ENCODE measurements around the gene PTPRK.

PTPRK gene

DNA sequence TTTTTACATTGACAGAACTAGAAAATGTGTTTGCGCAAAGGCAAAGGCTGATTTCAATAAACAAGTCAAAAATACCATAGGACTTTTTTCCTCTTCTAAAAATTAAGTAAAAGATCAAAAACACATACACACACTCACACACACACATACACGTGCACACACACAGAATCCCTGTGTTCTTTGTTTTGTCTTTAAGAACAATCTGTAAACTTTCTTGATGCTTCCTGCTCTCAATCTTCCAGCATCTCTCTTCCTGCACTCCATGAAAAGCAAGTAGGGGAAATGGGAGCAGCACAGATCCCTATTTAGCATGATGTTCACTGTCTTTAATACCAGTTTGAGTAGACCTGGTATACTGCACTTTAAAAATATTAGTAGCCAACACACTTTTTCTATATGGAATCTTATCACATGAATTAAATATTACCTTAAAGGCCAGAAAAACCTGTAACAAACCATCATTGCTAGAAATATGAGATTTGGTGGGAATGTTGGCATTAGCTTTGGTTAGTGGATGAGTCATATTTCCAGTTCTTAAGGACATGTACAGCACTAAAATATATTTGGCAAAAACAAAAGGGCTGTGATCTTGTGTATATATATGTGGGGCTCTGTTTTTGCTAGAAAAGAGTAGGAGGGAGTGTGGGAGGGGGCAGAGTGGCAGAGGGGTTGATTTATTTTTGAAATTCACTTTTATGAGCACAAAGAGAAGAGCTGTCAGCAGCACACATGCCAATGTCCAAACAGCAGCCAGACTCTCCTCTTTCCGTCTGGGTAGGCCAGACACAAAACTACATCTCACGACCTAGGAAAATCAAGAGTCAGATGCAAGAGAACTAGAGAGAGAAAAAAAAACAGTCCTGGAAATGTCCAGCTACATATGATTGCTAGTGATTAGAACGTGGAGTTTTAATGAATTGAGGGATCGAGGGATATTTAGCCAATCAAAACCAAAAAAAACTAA lies 4.6 kb downstream of the PTPRK start:
- DNase-seq: no peak

DNA sequence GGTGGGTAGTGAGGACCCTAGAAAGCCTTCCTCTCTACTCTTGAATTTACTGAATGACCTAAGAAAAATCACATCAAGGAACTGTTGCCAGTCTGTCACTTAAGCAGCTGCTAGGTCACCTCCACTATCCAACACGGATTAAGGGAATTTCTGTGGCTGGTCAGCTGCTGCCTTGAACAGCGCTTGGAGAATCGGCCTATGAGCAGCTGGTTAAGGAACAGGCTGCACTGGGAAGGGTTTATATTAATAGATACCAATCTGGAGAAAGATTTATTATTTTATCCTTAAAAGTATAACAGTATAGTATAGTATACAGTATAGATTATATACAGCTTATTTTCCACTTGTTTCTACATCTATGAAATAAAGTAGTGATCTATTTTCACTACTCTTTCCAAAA lies 6.5 kb downstream of the PTPRK start:
- DNase-seq: no peak

DNA sequence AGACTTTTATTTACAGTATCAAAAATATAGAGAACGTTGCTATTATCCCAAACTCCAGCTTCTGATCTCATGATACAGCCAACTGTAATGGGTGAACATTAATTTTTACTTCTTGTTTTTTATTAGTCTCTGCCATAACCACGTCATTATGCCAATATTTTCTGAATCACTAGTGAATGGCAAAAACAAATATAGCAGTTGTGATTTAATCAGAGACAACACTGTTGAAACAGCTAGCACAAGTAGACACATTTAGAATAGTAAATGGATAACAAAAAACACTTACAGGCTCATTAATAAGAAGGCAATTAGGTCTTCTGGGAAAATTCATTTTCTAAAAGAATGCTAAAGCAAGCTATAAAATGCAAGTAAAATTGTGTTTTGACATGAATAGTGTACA lies 8.1 kb downstream of the PTPRK start:
- no peak for DNase-seq

DNA sequence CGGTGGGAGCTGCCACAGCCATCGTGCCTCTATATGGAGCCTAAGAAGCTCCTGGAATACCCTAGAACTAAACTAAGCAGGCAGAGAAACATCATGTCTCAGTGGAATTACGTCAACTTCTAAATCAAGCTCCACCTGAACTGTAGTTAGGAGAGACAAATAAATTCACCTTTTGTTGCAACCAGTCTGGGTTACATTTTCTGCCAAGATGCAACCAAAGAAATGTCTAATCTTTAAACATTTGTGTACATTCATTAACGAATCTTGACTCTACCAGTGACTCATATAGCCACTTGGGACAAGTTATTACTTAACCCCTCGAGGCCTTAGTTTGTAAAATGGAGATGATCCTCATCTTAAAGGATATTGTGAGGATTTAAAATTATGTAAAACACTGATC lies 8.9 kb downstream of the PTPRK start:
- DNase-seq: no peak

DNA sequence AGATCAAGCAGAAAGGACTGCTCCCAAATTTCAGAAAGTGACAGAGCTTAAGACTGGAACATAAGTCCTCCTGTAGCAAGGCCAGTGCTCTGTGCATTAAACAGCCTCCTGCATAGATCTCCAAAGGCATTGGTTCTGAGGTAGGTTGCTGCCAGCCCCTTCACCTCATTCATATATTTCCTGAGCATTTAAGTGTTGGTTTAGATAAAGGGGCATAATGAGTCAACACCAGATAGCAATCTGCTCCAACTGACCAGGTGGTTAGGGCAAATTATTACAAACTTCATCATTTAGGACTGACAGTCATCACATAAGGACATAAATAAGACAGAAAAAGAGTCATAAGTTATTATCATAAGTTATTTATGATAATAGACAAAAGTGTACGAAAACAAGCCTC lies 10.7 kb downstream of the PTPRK start:
- no peak for DNase-seq

DNA sequence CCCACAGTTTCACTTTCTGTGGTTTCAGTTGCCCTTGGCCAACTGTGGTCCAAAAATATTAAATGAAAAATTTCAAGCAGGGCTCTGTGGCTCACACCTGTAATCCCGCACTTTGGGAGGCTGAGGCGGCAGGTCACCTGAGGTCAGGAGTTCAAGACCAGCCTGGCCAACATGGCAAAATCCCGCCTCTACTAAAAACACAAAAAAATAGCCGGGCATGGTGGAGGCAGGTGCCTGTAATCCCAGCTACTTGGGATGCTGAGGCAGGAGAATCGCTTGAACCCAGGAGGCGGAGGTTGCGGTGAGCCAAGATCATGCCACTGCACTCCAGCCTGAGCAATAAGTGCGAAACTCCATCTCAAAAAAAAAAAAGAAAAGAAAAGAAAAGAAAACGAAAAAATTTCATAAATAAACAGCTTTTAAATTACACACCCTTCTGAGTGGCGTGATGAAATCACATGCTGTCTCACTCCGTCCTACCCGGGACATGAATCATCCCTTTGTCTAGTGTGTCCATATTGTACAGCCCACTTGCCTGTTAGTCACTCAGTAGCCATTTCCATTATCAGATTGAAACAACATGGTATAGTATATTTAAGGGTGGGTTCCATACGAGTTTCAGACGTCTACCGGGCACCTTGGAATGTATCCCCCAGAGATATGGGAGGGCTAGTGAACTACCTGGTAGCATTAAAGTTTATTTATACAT lies 11.7 kb downstream of the PTPRK start:
- no peak for DNase-seq

DNA sequence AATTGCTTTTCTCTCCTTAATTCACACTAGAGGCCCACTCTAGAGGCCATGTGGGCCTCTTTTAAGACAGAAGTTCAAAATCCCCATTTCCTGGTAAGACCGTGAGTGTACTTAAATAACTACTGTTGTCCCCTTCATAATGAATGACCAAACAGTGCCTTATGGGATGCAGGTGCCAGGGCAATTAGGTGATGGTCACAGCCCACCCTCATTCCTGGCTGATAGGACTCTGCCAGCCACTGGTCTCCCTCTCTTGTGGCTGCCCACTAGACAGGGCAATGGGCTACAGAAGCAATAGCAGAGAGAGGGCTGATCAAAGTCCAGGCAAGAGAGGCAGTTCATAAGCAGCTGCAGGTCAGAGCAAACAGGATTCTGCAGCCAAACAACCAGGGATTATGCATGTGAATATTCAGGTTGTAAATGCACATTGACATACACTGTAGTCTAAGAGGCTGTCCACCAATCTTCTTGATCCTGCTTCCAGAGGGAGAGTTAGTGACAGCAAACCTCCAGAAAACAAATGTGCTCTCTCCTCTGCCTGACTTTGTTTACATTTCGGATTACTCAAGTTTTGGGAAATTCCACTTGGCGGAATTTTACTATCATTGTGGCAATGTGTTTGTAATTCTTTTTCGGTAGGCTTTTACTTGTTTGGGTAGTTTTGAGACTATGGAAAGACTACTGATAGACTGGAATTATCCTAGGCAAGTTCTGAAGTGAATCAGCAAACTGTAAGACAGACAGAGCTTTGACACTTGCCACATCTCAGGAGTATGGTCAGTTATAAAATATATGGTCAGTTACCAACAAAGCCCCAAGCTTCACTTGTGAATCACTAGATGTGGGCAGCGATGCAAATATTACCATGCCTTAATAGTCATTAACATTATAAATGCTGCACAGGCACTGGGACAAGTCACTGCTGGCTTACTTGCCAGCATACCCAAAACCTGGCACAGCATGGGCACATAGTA lies 12.8 kb downstream of the PTPRK start:
- no peak for DNase-seq

DNA sequence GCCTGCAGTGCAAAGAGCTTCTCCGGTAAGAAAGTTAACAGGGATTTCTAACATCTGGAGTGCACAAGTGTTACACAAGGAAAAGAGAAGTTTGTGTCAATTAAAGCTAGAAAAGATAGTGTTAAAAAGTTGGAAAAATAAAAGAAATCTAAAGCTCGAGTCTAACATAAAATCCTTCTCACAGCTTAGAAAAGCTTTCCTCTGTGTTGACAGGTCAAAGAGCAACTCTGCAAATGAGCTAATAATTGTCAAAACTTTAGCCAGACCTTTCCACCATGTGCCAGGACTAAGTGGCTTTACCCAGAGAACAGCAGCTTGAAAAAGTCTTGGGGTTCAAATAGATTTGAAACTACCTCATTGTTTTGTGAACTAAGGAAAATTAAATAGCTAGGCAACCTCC lies 14.8 kb downstream of the PTPRK start:
- DNase-seq: no peak

DNA sequence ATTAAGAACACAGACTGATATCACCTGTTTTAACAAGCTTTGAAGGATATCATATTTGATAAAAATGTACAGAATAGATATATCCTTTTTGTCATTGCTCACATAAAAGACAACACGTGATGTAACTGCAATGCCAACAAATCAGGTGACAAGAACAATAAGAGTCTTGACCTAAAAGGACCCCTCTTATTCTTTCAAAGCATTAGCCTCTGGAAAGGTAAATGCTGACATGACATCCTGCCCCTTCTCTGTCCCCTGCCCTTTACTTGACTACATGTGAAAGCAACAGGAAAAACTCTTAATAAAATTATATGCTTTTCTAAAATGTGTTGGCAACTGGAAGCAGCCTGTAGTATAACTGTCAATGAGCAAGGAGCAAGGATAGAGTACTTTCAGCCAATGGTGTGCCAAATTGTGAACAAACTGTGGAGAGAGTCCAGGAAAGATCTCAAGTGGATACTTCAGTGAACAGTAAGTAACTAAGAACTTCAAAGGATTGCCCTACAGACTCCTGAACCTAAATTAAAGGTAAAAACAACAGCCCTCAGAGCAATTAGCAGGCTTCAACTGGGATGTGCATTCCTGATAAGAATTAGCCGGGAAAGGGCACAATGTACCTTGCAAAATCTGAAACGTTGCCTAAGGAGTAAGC lies 16.3 kb downstream of the PTPRK start:
- no peak for DNase-seq

DNA sequence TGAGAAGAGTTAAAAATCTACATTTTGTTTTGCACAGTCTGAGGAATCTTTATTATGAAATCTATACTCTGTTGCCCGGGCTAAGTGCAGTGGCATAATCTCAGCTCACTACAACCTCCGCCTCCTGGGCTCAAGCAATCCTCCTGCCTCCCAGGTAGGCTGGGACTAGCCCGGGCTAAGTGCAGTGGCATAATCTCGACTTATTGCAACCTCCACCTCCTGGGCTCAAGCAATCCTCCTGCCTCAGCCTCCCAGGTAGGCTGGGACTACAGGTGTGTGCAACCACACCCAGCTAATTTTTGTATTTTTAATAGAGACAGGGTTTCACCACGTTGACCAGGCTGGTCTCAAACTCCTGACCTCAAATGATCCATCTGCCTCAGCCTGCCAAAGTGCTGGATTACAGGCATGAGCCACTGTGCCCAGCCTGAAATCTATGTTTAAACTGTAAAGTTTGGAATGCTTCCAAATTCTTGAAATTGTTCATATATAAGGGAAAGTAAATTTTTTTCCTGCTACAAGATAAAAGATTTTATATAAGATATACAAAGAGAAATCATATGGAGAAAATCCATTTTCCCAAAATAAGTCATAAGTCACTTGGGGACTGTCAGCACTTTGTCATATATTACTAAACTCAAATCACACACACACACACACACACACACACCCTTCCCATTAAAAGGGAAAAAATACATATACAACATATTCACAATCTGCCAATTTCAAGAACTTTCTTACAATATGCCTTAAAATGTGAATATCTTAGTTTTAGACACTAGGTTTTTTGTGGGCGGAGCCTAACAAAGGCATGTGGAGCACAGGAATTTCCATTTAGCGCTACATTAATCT lies 19.4 kb downstream of the PTPRK start:
- DNase-seq: no peak

DNA sequence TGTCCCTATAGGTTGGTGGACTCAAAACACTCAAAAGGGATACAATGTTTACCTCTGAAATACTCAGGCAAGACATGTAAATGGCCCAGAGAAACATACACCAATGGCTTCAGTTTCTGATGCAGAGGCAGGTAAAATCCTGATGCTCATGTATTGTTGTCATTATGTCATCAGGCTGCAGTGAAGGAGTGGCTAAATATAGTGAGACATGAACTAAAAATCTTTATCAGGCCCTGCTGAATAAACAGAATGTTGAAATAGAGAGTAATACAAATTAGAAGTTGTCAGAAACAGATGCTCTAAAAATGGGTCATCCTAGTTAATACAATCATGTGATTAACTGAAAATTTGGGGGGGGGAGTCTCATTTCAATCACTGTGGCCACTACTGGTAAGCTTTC lies 20.4 kb downstream of the PTPRK start:
- DNase-seq: no peak

DNA sequence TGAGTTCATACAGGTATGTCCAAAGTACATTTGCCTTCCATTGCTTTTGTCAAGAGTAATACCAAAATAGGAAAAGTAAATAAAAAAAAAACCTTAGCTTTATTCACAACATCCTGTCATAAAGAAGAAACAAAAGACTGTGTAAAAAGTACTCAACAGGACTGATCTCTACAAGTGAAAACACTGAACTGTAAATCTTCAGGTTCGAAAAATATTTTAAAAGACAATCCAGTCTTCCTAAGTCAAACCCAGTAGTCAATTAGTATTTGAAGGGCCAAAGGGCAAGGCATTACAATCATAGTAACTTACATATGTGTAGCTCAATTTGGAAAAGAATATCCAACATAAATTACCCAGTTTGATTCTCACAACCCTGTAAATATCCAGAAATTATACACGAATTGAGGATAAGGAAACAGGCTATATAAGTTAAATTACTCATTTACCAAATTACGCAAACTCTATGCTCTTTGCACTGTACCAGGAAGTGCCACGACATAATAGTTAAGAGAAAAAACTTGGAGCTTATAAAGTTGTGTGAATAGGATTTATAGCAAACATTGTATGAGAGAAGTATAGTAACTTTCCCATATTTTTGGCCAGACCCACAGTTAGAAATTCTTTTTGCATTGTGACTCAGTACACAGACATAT lies 21.2 kb downstream of the PTPRK start:
- DNase-seq: no peak

DNA sequence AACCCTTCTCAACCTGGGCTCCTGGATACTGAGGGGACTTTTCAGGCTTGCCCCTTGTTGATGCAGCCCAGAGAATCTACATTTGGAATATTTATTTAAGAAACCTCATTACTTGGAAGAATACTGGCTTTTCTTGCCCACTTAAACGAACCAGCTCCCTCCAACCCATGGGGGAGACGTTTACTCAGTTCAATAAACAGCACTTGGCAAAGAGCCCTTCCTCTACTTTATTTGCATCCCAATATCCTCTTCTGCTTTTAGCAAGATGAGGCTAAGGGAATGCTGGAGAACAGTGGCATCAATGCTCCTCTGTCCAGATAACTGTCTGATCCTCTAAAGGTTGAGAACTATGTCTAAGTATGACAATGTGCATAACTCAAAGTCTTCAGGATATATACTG lies 22.2 kb downstream of the PTPRK start:
- DNase-seq: no peak

DNA sequence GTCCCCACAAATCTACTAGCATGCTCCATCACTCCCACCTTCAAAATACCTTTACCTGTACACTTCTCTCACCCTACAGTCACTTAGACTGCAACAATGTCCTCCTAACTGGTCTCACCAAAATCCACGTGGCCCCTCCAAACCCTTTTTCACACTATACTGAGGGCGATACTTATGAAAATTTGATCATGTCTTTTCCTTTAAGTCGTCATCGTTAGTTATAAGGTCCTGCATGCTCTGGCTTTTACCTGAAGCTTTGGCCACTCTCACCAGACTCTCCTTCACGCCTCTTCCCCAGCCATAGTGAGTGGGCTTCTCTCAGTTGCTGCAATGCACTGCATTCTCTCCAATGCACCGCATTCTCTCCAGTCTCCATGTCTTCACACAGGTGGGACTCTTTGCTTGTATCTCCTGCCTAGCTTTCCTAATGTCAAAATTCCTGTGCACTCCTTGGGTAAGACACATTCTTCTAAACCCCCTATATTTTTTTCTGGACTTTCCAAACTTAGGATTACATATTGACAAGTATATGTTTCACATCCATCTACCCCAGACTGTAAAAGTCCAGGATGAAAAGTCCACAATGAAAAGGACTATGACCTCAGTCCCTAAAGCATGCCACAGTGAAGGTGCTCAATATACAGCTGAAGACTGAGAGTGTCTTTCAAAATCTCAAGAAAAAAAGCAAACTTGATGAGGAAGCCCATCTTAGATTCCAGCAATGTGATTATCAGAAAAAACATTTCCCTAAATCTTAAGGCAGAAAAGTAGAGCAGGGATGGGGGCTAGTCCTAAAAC lies 24.7 kb downstream of the PTPRK start:
- DNase-seq: no peak

DNA sequence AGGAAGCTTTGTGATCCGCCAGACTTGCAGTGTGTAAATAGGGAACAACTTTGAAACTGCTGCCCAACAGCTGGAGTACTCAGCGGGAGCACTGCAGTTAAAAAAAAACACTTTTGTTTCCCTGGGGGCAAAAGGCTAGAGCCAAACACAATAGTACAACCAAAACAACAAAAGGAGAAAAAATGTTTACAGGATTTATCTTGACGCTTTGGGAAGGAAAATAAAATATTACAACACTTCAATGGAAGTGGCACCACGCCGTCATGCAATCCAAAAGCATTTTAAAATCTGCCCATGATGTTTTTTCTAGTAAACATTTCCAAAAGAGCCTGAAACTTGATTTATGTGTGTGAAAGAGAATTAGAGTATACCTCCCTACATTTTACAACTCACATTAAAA lies 26.0 kb downstream of the PTPRK start:
- DNase-seq: no peak

DNA sequence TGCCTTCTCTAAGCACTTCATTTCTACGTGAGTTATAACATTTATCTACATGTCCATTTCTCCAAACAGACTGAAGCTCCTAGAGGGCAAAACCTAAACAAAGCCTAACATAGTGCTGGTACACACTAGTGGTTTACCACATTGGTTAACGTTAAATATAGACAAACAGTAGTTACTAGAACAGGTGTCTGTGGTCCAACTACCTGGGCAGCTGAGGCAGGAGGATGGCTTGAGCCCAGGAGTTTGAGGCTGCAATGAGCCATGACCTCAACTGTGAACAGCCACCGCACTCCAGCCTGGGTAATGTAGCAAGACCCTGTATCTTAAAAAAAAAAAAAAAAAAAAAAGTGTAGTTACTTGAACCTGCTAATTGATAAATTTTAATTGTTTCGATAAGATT lies 26.5 kb downstream of the PTPRK start:
- DNase-seq: no peak

DNA sequence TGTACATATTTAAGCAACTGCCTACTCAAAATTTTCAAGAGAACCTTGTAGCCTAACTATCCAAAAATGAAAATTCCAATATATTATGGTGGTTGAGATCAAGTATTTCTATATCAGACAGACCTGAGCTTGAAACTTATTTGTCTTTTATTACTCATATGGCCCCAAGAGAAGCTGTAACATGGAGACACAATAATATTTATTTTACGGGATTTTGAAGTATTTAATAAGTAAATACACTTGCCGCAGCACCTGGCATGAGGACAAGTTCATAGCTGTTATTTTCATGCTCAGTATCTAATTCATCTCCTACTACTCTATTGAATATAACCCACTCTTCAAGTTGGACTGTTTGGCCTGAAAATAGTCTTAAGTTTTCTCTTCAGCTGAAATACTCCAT lies 28.0 kb downstream of the PTPRK start:
- DNase-seq: peak; percentile 72

DNA sequence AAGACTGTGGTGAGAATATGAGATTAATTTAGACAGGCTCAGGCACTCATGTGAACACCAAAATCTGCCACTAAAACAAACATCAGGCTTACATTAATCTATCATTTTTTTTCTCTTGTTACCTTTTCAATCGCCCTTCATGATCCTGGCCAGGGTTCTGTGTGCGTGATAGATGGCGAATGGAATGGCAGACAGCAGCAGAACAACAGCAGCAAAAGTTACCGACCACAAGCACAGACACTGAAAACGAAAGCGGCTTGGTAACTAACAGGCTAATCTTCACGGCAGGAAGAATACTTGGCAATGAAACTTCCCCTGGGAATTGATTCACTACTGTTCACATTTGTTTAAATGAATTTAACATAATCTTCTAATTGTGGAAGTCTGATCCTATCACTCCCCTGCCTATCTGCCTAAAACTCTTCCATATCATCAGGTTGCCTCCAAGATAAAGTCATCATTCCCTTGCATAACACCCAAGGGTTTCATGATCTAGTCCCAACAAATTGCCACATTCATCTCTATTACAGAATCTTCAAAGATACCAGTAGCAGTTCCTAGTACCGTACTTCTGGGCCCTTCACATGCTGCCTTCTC lies 28.7 kb downstream of the PTPRK start:
- DNase-seq: no peak

DNA sequence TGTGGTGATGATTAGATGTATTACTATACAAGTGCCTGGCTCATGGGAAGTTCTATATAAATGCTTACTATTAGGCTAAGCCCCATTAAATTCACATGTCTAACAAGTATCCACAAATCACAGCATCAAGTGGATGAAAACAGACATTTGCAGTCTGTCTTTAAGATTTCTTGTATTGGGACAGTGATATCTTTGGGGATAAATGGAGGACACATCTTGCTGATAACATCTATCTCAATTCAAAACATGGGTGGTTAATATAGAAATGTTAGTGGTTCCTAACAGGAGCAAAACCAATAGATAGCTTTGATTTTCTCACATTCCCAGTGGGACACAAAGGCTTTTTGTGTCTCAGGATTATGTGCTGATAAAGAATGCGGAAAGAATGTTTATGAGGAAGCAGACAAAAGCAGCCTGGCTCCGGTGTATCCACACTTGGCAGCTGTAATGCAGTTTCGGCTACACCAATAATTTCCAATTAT lies 29.3 kb downstream of the PTPRK start:
- no peak for DNase-seq

DNA sequence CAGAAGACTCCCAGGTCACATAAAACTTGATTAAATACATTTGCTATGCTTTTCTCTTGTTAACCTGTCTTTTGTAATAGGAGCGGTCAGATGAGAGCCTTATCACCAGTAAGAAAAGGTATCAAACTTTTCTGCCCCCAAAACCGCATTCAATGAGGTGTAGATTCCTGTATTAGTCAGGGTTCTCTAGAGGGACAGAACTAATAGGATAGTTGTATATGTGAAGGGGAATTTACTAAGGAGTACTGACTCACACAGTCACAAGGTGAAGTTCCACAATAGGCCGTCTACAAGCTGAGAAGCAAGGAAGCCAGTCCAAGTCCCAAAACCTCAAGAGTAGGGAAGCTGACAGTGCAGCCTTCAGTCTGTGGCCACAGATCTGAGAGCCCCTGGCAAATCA lies 32.7 kb downstream of the PTPRK start:
- no peak for DNase-seq
